ENCODE results near the gene RNF41. TPM values are rescaled to one million over a fixed set of nuclear protein-coding genes. Genes with fewer than 3 reads are reported as not detected.

The RNF41 gene
- total RNA-seq, 4 donors from 2014 or later, result 33.3 to 46.5 (median 42.1) TPM

DNA sequence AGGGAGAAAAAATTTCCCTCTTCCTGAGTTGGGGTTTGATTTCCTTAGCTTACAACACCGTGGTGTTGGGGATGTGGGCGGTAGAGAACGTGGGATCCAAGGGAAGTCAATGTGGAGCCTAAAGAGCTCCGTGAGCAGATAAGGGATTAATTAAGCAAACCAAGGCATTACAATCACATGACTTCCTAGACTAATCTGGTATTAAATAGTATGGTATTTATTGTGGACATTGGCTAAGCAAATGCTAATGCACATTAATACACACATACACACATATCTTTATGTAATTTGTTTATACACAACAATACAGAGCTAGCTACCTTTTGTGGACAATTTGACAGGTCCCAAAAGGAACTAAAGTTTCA, 791 bp upstream of the RNF41 start:
- H3K4me3 ChIP-seq (ENCODE audit: low read depth, poor library complexity, severe bottlenecking), result no peak overlapping the region
- no peak for TF ChIP-seq POLR2A (IDR thresholded peaks at IDR 0.05)
- no peak for DNase-seq (ENCODE audit: low spot score in 2 of 2)
- intact Hi-C loops (cut with DNase I; ENCODE audit: low total_unique reads), result no loop called here
- WGBS, 2 donors, result 6 to 10% methylated on average over 4 of the region's 4 CpGs

GRCh38 chr12:56221232-56221756, 428 bp downstream of the RNF41 start:
- DNase-seq (ENCODE audit: low spot score in 2 of 2), result peak in 1 of 2 donors; percentile 92
- no peak for TF ChIP-seq CTCF (IDR thresholded peaks at IDR 0.05)
- TF ChIP-seq POLR2A (IDR thresholded peaks at IDR 0.05), result no peak
- peak overlapping the region; percentile 83 for H3K4me3 ChIP-seq (ENCODE audit: low read depth, poor library complexity, severe bottlenecking)
- intact Hi-C loops (cut with DNase I; ENCODE audit: low total_unique reads), result loop anchor here (2.0 kb wide), 1 partner anchor 52 kb away; no protein-coding TSS in a partner anchor
- WGBS, 2 donors, result 1% methylated on average over 21 of the region's 21 CpGs

GRCh38 chr12:56220611-56221231, 1.0 kb downstream of the RNF41 start:
- DNase-seq (ENCODE audit: low spot score in 2 of 2), result no peak
- TF ChIP-seq CTCF (IDR thresholded peaks at IDR 0.05) (no peak), POLR2A (IDR thresholded peaks at IDR 0.05) (no peak)
- WGBS, 2 donors, result 7 to 9% methylated on average over 10 of the region's 10 CpGs
- intact Hi-C loops (cut with DNase I; ENCODE audit: low total_unique reads), result loop anchor here (2.0 kb wide), 1 partner anchor 52 kb away; no protein-coding TSS in a partner anchor
- peak overlapping the region; percentile 83 for H3K4me3 ChIP-seq (ENCODE audit: low read depth, poor library complexity, severe bottlenecking)

- no peak for DNase-seq (ENCODE audit: low spot score in 2 of 2)
- no peak overlapping the region for H3K4me3 ChIP-seq (ENCODE audit: low read depth, poor library complexity, severe bottlenecking)
- TF ChIP-seq POLR2A (IDR thresholded peaks at IDR 0.05) (no peak), CTCF (IDR thresholded peaks at IDR 0.05) (no peak)
- 94 to 96% methylated on average over 9 of the region's 9 CpGs for whole genome bisulfite sequencing, 2 donors
- intact Hi-C loops (cut with DNase I; ENCODE audit: low total_unique reads), result loop anchor here (2.0 kb wide), 1 partner anchor 51 kb away; no protein-coding TSS in a partner anchor
Measured at GRCh38 chr12:56219840-56220239, 1.9 kb downstream of the RNF41 start.

DNA sequence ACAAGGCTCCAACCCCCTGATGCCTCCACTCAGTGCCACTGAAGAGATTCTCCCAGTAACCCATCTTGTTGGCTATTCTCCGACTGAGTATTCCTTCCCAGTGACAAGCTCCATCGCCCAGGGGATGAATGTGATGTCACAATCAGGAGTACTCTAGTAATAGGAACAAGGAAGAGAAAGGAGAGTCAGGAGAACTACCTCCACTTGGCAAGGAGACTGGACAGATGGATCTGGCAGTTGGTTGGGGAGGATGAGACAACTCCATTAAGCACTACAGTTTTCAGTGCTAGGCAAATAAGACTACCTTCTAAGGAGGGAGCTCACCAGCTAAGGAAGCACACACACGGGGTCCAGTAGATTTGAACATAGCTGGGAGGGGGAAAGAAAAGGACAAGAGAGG, 5.3 kb downstream of the RNF41 start:
- WGBS, 2 donors, result 78 to 81% methylated on average over 3 of the region's 3 CpGs
- no peak for DNase-seq (ENCODE audit: low spot score in 2 of 2)
- no peak overlapping the region for H3K4me3 ChIP-seq (ENCODE audit: low read depth, poor library complexity, severe bottlenecking)
- intact Hi-C loops (cut with DNase I; ENCODE audit: low total_unique reads), result no loop called here
- TF ChIP-seq POLR2A (IDR thresholded peaks at IDR 0.05) (no peak), CTCF (IDR thresholded peaks at IDR 0.05) (no peak)

DNA sequence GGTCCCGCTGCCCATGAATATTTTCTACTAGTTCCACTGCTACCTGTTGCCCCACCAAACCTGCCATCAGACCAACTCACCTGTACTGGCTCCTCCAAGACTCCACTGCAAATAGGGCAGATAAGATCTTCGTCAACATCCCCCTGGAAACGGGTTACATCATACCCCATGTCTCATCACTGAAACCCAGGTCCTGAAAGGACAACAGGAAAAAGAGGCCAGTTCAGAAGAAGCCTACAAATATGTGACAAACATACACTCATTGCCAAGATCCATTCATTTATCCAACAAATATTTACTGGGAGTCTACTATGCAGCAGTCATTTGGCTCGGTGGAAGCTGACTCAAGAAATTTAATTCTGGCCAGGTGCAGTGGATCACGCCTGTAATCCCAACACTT, 7.8 kb downstream of the RNF41 start:
- 91 to 92% methylated on average over 5 of the region's 5 CpGs for WGBS, 2 donors
- no peak for DNase-seq (ENCODE audit: low spot score in 2 of 2)
- intact Hi-C loops (cut with DNase I; ENCODE audit: low total_unique reads), result no loop called here
- TF ChIP-seq POLR2A (IDR thresholded peaks at IDR 0.05) (no peak), CTCF (IDR thresholded peaks at IDR 0.05) (no peak)
- H3K4me3 ChIP-seq (ENCODE audit: low read depth, poor library complexity, severe bottlenecking), result no peak overlapping the region
